Sigmoid colon (tissue), 4 donors: Measurements from ENCODE around the gene CORT.

ENCODE experiments used
- CTCF ChIP-seq, 4 experiments: fragments of 450-650 bp in 3 of 4; fragments of 200-600 bp in 1 of 4; IDR thresholded peaks; one replicate each; pipeline ENCODE4 v1.5.1; 2016 to 2019; ENCODE audit warnings: antibody characterized with exemption in 4 of 4, mild to moderate bottlenecking in 3 of 4, moderate library complexity in 2 of 4
- EP300 ChIP-seq, 4 donors: sonication (generic); formaldehyde crosslinking; IDR thresholded peaks; one replicate each; pipeline ENCODE4 v1.6.1; 2017; ENCODE audit warnings: antibody characterized with exemption in 4 of 4
- POLR2AphosphoS5 ChIP-seq, 4 donors: sonication (generic); formaldehyde crosslinking; IDR thresholded peaks; one replicate each; pipeline ENCODE4 v1.6.1; 2017; ENCODE audit warnings: antibody characterized with exemption in 4 of 4

- TF ChIP-seq POLR2AphosphoS5 (IDR thresholded peaks at IDR 0.05) = no peak
- no peak for TF ChIP-seq CTCF (IDR thresholded peaks at IDR 0.05)
- no peak for TF ChIP-seq EP300 (IDR thresholded peaks at IDR 0.05)
These were observed 20.2 kb downstream of the CORT start for GRCh38 chr1:10470043-10470442.
